Midbrain (tissue), 1 donor: ENCODE measurements around the gene MEF2D.
A peak's percentile ranks its signal among the peaks of the same experiment; 100 is the strongest.

ENCODE experiments used
- DNase-seq: peaks from one replicate; lab custom pipeline; 2025; lab: John Stamatoyannopoulos, UW

Gene MEF2D

GRCh38 chr1:156470473-156470872, 30.1 kb downstream of the MEF2D start:
- no peak for DNase-seq

- DNase-seq, result no peak
Measured at GRCh38 chr1:156468693-156469345, 31.8 kb downstream of the MEF2D start.

GRCh38 chr1:156467906-156468305, 32.7 kb downstream of the MEF2D start:
- no peak for DNase-seq

- no peak for DNase-seq
Measured at GRCh38 chr1:156467385-156467784, 33.2 kb downstream of the MEF2D start.

GRCh38 chr1:156465747-156466365, 34.7 kb downstream of the MEF2D start:
- DNase-seq, result no peak

- DNase-seq, result no peak
Measured at GRCh38 chr1:156464825-156465452, 35.6 kb downstream of the MEF2D start.

- DNase-seq, result no peak
Measured at GRCh38 chr1:156464335-156464734, 36.2 kb downstream of the MEF2D start.

- DNase-seq, result no peak
Measured at GRCh38 chr1:156463874-156464273, 36.7 kb downstream of the MEF2D start.

- no peak for DNase-seq
Measured at GRCh38 chr1:156462954-156463795, 37.4 kb downstream of the MEF2D start.

- DNase-seq, result no peak
Measured at GRCh38 chr1:156461781-156462647, 38.6 kb downstream of the MEF2D start.

GRCh38 chr1:156461109-156461508, 39.5 kb downstream of the MEF2D start:
- DNase-seq, result no peak

- no peak for DNase-seq
Measured at GRCh38 chr1:156460525-156460924, 40.0 kb downstream of the MEF2D start.

GRCh38 chr1:156458181-156458503, 42.4 kb downstream of the MEF2D start:
- DNase-seq, result no peak

- peak; percentile 97 for DNase-seq
Measured at GRCh38 chr1:156456625-156457465, 43.7 kb downstream of the MEF2D start.

GRCh38 chr1:156455362-156455761, 45.2 kb downstream of the MEF2D start:
- DNase-seq, result no peak

- DNase-seq, result no peak
Measured at GRCh38 chr1:156452907-156453306, 47.7 kb downstream of the MEF2D start.

- DNase-seq, result no peak
Measured at GRCh38 chr1:156451505-156452160, 48.9 kb downstream of the MEF2D start.

GRCh38 chr1:156448134-156448967, 52.2 kb downstream of the MEF2D start:
- DNase-seq, result no peak

- peak; percentile 84 for DNase-seq
Measured at GRCh38 chr1:156445789-156446263, 54.7 kb downstream of the MEF2D start.
